ENCODE measurements around the gene ERGIC1. TPM values are rescaled to one million over a fixed set of nuclear protein-coding genes. Genes with fewer than 3 reads are reported as not detected.

The ERGIC1 gene
- total and polyA plus RNA-seq, 2 experiments from 2014 or later, result 25.2 to 92.2 TPM

- no peak for TF ChIP-seq ZNF331 (CRISPR knock-in tag; IDR thresholded peaks at IDR 0.05; ENCODE audit: low read depth)
- no peak for TF ChIP-seq REST (IDR thresholded peaks at IDR 0.05; ENCODE audit: unreplicated experiment)
- no peak for TF ChIP-seq STAT1 (IDR thresholded peaks at IDR 0.05; ENCODE audit: unreplicated experiment)
- no peak for TF ChIP-seq EZH2phosphoT487 (IDR thresholded peaks at IDR 0.05; ENCODE audit: unreplicated experiment)
These were observed 154.2 kb downstream of the ERGIC1 start (continued) for GRCh38 chr5:172988276-172988675.

GRCh38 chr5:172990776-172991175 is 156.7 kb downstream of the ERGIC1 start:
- ATAC-seq (no peak), DNase-seq (ENCODE audit: low spot score) (no peak)
- no peak overlapping the region for H3K4me2 ChIP-seq
- peaks cover 67% of the 10 kb centered on the region for H3K79me2 ChIP-seq (replicated peaks; ENCODE audit: insufficient read depth)
- Mint-ChIP-seq H3K9me3 (no peaks in the 10 kb centered on the region), H3K4me3 (no peak overlapping the region), H3K27me3 (ENCODE audit: insufficient read depth, low read depth, poor library complexity) (peaks cover 2% of the 10 kb centered on the region), H3K4me1 (no peaks in the 10 kb centered on the region), H3K27ac (no peak overlapping the region), H3K36me3 (ENCODE audit: low read depth) (peaks cover 44% of the 10 kb centered on the region)
- H3K27me3 ChIP-seq (ENCODE audit: insufficient read depth), result no peaks in the 10 kb centered on the region
- no peaks in the 10 kb centered on the region for H3F3A ChIP-seq (replicated peaks; ENCODE audit: low read depth)
- H3K36me3 ChIP-seq (ENCODE audit: insufficient read depth), result peaks cover 17% of the 10 kb centered on the region
- 0 out of 2 replicates have a peak, but pooled peaks cover under 1% of the 10 kb centered on the region for H3K4me1 ChIP-seq (ENCODE audit: insufficient read depth)
- H3K27ac ChIP-seq (ENCODE audit: low read depth), result no peak overlapping the region
- H3K9me2 ChIP-seq (ENCODE audit: insufficient read depth), result no peaks in the 10 kb centered on the region; the same call in 1 of the 2 replicates
- H3K4me3 ChIP-seq, result no peak overlapping the region
- peaks cover 20% of the 10 kb centered on the region for H4K20me1 ChIP-seq (replicated peaks; ENCODE audit: insufficient read depth)
- no peak overlapping the region for H2AFZ ChIP-seq
- no peak for TF ChIP-seq EZH2 (IDR thresholded peaks at IDR 0.05; ENCODE audit: low read depth, unreplicated experiment)
- no peak for TF ChIP-seq CREB1 (CRISPR knock-in tag; IDR thresholded peaks at IDR 0.05; ENCODE audit: low read depth)
- no peak for TF ChIP-seq ZNF331 (CRISPR knock-in tag; IDR thresholded peaks at IDR 0.05; ENCODE audit: low read depth)
- no peak for TF ChIP-seq NANOG (IDR thresholded peaks at IDR 0.05; ENCODE audit: borderline replicate concordance)
- TF ChIP-seq ETS1 (IDR thresholded peaks at IDR 0.05), result no peak
- TF ChIP-seq JUNB (IDR thresholded peaks at IDR 0.05; ENCODE audit: unreplicated experiment), result no peak
- TF ChIP-seq ZNF462 (CRISPR knock-in tag; IDR thresholded peaks at IDR 0.05), result no peak
- no peak for TF ChIP-seq ZNF114 (CRISPR knock-in tag; IDR thresholded peaks at IDR 0.05)
- TF ChIP-seq EZH2phosphoT487 (IDR thresholded peaks at IDR 0.05; ENCODE audit: unreplicated experiment), result no peak
- no peak for TF ChIP-seq REST (IDR thresholded peaks at IDR 0.05; ENCODE audit: unreplicated experiment)
